Measurements from ENCODE around the gene PIP4K2C.
A peak's percentile ranks its signal among the peaks of the same experiment; 100 is the strongest.
"Not testable (repeated sequence)": the region's sequence is repeated elsewhere in the genome, so short reads cannot be mapped to it uniquely, and the experiment has no call there.

The PIP4K2C gene

DNA sequence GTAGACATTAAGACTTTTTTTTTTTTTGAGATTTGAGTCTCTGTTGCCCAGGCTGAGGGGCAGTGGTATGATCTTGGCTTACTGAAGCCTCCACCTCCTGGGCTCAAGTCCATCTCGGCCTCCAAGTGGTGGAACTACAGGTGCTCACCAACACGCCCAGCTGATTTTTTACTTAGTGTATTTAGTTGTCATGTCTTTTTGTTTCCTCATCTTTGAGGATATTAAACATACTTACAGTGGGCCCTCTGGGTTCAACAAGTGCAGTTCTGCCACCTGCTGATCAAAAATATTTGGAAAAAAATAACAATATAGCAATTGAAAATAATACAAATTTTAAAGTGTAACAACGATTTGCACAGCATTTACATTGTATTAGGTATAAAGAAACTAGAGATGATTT, 46.4 kb downstream of the PIP4K2C start:
- TF ChIP-seq, protein P1, sequence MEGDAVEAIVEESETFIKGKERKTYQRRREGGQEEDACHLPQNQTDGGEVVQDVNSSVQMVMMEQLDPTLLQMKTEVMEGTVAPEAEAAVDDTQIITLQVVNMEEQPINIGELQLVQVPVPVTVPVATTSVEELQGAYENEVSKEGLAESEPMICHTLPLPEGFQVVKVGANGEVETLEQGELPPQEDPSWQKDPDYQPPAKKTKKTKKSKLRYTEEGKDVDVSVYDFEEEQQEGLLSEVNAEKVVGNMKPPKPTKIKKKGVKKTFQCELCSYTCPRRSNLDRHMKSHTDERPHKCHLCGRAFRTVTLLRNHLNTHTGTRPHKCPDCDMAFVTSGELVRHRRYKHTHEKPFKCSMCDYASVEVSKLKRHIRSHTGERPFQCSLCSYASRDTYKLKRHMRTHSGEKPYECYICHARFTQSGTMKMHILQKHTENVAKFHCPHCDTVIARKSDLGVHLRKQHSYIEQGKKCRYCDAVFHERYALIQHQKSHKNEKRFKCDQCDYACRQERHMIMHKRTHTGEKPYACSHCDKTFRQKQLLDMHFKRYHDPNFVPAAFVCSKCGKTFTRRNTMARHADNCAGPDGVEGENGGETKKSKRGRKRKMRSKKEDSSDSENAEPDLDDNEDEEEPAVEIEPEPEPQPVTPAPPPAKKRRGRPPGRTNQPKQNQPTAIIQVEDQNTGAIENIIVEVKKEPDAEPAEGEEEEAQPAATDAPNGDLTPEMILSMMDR (IDR thresholded peaks at IDR 0.05; ENCODE audit: low read depth, low read length), result no peak
- TF ChIP-seq, protein P2, sequence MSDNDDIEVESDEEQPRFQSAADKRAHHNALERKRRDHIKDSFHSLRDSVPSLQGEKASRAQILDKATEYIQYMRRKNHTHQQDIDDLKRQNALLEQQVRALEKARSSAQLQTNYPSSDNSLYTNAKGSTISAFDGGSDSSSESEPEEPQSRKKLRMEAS (IDR thresholded peaks at IDR 0.05; ENCODE audit: low read depth, low read length), result no peak
- TF ChIP-seq POLR2A (IDR thresholded peaks at IDR 0.05; ENCODE audit: extremely low read depth, insufficient read length) (no peak), MYC (IDR thresholded peaks at IDR 0.05; ENCODE audit: low read depth, low read length) (no peak)
- H3K4me3 ChIP-seq (ENCODE audit: low read depth, low read length), result no peak overlapping the region
- DNase-seq (ENCODE audit: low read depth), result no peak

DNA sequence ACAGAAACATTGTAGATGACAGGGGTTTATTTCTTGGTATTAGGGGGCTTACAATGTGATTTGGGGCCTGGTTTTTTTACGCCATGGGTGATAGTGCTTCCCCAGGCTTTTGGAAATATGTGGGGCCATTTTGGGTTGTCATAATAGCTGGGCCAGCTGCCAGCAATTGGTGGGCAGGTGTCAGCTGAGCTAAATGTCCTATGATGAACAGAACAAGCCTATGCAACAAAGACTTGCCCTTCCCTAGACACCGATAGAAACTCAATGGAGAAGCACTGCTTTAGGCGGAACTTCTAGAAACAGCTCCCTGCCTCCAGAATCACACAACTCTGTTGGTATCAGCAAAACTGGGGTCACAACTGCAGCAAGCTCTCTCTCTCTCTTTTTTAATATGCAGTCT, 47.1 kb downstream of the PIP4K2C start:
- H3K4me3 ChIP-seq (ENCODE audit: low read depth, low read length), result no peak overlapping the region
- TF ChIP-seq POLR2A (IDR thresholded peaks at IDR 0.05; ENCODE audit: extremely low read depth, insufficient read length), result no peak
- TF ChIP-seq, protein P1 (IDR thresholded peaks at IDR 0.05; ENCODE audit: low read depth, low read length), result no peak
- no peak for TF ChIP-seq MYC (IDR thresholded peaks at IDR 0.05; ENCODE audit: low read depth, low read length)
- TF ChIP-seq, protein P2 (IDR thresholded peaks at IDR 0.05; ENCODE audit: low read depth, low read length), result no peak
- no peak for DNase-seq (ENCODE audit: low read depth)

DNA sequence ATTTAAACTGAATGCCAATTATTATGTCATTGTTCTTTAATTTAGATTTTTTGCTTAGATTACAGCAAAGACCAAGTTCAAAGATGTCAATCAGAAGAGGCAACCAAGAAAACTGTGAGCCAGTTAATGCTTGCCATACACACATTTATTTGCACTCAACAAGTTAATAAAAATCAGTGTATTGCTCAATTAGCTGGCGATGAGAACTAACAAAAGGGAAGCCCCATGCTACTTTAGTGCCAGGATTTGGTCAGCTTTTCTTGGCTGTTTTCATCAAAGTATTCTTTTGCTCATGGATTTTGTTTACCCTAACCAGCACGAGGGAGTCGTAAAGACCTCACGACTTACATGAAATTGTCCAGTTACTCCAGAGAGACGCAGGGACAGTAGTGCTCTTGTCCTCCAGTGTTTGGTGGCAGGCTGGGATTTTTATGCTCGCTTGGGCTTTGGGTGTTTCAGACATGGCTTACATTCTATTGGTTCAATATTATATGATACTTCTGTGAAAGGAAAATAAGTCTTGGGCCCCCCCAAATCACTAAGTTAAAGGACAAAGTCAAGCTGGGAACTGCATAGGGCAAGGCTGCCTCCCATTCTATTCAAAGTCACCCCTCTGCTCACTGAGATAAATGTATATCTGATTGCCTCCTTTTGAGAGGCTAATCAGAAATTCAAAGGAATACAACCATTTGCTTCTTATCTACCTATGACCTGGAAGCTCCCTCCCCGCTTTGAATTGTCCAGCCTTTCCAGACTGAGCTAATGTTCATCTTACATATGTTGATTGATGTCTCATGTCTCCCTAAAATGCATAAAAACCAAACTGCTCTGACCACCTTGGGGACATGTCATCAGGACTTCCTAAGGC, 49.4 kb downstream of the PIP4K2C start:
- DNase-seq (ENCODE audit: low read depth), result no peak
- TF ChIP-seq POLR2A (IDR thresholded peaks at IDR 0.05; ENCODE audit: extremely low read depth, insufficient read length) (no peak), MYC (IDR thresholded peaks at IDR 0.05; ENCODE audit: low read depth, low read length) (no peak)
- TF ChIP-seq, protein P1 (IDR thresholded peaks at IDR 0.05; ENCODE audit: low read depth, low read length), result no peak
- TF ChIP-seq, protein P2 (IDR thresholded peaks at IDR 0.05; ENCODE audit: low read depth, low read length), result no peak

DNA sequence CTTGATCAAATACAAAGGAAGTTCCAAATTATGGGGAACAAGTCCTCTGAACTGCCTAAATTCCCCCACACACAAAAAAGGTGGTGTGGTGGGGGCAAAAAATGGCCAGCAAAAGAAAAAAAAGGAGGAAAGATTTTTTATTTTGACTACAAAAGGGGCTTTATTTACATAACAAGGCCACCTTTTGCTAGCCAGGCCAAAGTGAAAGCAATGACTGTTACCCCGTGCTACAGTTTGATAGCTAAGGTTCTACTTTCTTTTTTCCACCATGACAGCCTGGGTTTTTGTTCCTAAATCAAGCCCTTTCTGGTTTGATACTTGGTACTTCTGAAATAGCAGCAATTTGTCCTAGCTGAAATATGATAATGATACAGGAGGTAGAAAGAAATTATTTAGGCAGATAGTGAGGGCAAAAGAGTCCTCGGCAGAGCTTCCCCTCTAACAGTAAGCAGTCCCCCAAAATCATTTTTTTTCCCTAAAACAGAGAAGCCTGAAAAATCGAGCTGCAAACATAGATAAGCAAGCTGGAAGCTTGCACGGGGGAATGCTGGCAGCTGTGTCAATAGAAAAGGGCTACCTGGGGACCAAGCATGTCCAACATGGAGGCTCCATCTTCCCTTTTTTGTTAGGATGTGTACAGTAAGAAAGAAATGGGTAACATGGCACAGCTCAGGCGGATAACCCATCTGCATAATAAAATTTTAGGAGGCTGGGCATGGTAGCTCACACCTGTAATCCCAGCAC, 50.9 kb downstream of the PIP4K2C start:
- no peak for TF ChIP-seq POLR2A (IDR thresholded peaks at IDR 0.05; ENCODE audit: extremely low read depth, insufficient read length)
- DNase-seq (ENCODE audit: low read depth), result no peak
- H3K4me3 ChIP-seq (ENCODE audit: low read depth, low read length), result no peak overlapping the region

More for the DNA sequence above, 49.4 kb downstream of the PIP4K2C start:
- H3K4me3 ChIP-seq (ENCODE audit: low read depth, low read length), result no peak overlapping the region

DNA sequence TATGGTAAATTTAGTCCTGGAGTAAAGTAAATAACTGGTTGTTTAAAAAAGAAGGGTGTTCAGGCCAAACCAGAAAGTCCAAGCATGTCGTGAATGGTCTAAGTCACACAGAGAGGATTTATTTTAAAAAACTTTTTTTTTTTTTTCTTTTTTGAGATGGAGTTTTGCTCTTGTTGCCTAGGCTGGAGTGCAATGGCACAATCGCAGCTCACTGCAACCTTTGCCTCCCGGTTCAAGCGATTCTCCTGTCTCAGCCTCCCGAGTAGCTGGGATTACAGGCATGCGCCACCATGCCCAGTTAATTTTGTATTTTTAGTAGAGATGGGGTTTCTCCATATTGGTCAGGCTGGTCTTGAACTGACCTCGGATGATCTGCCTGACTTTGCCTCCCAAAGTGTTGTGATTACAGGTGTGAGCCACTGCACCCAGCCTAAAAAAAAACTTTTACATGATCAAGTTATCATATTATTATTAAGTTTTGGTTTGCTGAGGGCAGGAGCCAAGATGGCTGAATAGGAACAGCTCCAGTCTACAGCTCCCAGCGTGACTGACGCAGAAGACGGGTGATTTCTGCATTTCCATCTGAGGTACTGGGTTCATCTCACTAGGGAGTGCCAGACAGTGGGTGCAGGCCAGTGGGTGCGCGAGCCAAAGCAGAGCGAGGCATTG, 55.1 kb downstream of the PIP4K2C start:
- DNase-seq (ENCODE audit: low read depth), result peak; percentile 56
- H3K4me3 ChIP-seq (ENCODE audit: low read depth, low read length), result not testable (repeated sequence)

DNA sequence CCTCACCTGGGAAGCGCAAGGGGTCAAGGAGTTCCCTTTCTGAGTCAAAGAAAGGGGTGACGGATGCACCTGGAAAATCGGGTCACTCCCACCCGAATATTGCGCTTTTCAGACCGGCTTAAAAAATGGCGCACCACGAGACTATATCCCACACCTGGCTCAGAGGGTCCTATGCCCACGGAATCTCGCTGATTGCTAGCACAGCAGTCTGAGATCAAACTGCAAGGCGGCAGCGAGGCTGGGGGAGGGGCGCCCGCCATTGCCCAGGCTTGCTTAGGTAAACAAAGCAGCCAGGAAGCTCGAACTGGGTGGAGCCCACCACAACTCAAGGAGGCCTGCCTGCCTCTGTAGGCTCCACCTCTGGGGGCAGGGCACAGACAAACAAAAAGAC, 55.7 kb downstream of the PIP4K2C start:
- not testable (repeated sequence) for DNase-seq (ENCODE audit: low read depth)

More for the DNA sequence above, 55.7 kb downstream of the PIP4K2C start:
- H3K4me3 ChIP-seq (ENCODE audit: low read depth, low read length), result not testable (repeated sequence)

Data from NB4 (cell line).